Measurements from ENCODE around the gene DOHH.

DNA sequence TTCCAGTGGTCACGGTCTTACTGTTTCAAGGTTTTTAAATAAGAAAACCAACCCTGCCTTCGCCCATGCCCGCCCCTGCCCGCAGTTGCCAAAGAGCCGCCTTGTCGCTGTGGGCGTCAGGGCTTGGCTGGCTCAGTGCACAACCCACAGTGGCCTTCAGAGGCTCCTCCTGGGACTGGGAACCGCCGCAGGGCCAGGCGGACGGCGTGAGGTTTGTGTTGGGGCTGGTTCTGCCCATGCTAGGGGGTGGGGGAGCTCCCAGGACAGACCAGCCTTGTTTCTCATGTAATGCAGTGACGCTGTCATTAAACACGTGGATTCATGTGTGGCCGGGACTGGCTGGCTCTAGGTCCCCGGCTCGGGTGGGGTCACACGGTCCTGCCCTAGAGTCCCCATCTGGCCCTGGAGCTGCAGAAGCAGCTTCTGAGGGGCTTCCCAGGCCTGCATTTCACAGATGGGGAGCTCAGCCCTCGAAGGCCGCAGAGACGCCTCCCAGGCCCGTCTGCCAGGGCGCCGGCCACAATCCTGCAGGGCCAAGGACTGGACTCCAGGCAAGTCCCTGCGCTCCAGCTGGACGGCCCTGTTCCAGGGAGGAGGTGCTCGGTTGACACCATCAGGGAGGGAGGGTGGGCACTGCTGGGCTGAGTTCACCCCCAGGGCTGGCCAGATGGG lies 36.1 kb upstream of the DOHH start:
- TF ChIP-seq ZNF274 (IDR thresholded peaks at IDR 0.05; ENCODE audit: low read depth, low read length) (no peak), SUZ12 (IDR thresholded peaks at IDR 0.05; ENCODE audit: extremely low read depth, insufficient read depth, insufficient read length) (no peak)
